Hindlimb muscle (tissue), 1 donor: Measurements from ENCODE around the gene NARS2. TPM values are rescaled to one million over a fixed set of nuclear protein-coding genes. Genes with fewer than 3 reads are reported as not detected.
"Not testable (repeated sequence)": the region's sequence is repeated elsewhere in the genome, so short reads cannot be mapped to it uniquely, and the experiment has no call there.

ENCODE experiments used
- DNase-seq: peaks from one replicate; pipeline ENCODE4 v3.0.0-alpha.2; 2013
- polyA plus RNA-seq: library from polyadenylated mRNA; unstranded; fragments of 120-200 nt; gene quantifications from one replicate; pipeline ENCODE4 v1.2.1, GENCODE V29; 2013; ENCODE audit not compliant: insufficient read length

NARS2 gene
- 15.9 TPM for polyA plus RNA-seq

GRCh38 chr11:78574386-78575381, at the start of gene NARS2:
TSS of gene NARS2 (minus strand) at chr11:78574864. CDS start at chr11:78574488, 376 bp downstream.
- peak; percentile 98 for DNase-seq

- no peak for DNase-seq
Measured at GRCh38 chr11:78622666-78623065, 48.0 kb upstream of the NARS2 start.

- DNase-seq: no peak
Measured at GRCh38 chr11:78620159-78620558, 45.5 kb upstream of the NARS2 start.

GRCh38 chr11:78615724-78616123, 41.1 kb upstream of the NARS2 start:
- no peak for DNase-seq

- no peak for DNase-seq
Measured at GRCh38 chr11:78613378-78613813, 38.7 kb upstream of the NARS2 start.

GRCh38 chr11:78612721-78613377, 38.2 kb upstream of the NARS2 start:
- DNase-seq: no peak

- not testable (repeated sequence) for DNase-seq
Measured at GRCh38 chr11:78609321-78609720, 34.7 kb upstream of the NARS2 start.

- DNase-seq: no peak
Measured at GRCh38 chr11:78607696-78608095, 33.0 kb upstream of the NARS2 start.

- no peak for DNase-seq
Measured at GRCh38 chr11:78606667-78607066, 32.0 kb upstream of the NARS2 start.

- DNase-seq: no peak
Measured at GRCh38 chr11:78605296-78605695, 30.6 kb upstream of the NARS2 start.

GRCh38 chr11:78603792-78604191, 29.1 kb upstream of the NARS2 start:
- DNase-seq: no peak

GRCh38 chr11:78602771-78603170, 28.1 kb upstream of the NARS2 start:
- DNase-seq: not testable (repeated sequence)

GRCh38 chr11:78601066-78601465, 26.4 kb upstream of the NARS2 start:
- not testable (repeated sequence) for DNase-seq

GRCh38 chr11:78597579-78597978, 22.9 kb upstream of the NARS2 start:
- DNase-seq: not testable (repeated sequence)

- no peak for DNase-seq
Measured at GRCh38 chr11:78595436-78596130, 20.9 kb upstream of the NARS2 start.

GRCh38 chr11:78594814-78595213, 20.1 kb upstream of the NARS2 start:
- no peak for DNase-seq

- no peak for DNase-seq
Measured at GRCh38 chr11:78588517-78588916, 13.9 kb upstream of the NARS2 start.

- DNase-seq: no peak
Measured at GRCh38 chr11:78587446-78587845, 12.8 kb upstream of the NARS2 start.

- DNase-seq: no peak
Measured at GRCh38 chr11:78586452-78587046, 11.9 kb upstream of the NARS2 start.

- no peak for DNase-seq
Measured at GRCh38 chr11:78583889-78584288, 9.2 kb upstream of the NARS2 start.

GRCh38 chr11:78577495-78577894, 2.8 kb upstream of the NARS2 start:
- no peak for DNase-seq

- no peak for DNase-seq
Measured at GRCh38 chr11:78576549-78577097, 2.0 kb upstream of the NARS2 start.
